GM19099 (cell line): ENCODE measurements around the gene ATP8B4.

Experiments used
- POLR2A ChIP-seq: IDR thresholded peaks from 3 replicates; pipeline ENCODE4 v1.6.1; 2011; ENCODE audit warnings: low read depth; ENCODE audit not compliant: insufficient read length; ENCODE audit errors: extremely low read depth

Gene ATP8B4

DNA sequence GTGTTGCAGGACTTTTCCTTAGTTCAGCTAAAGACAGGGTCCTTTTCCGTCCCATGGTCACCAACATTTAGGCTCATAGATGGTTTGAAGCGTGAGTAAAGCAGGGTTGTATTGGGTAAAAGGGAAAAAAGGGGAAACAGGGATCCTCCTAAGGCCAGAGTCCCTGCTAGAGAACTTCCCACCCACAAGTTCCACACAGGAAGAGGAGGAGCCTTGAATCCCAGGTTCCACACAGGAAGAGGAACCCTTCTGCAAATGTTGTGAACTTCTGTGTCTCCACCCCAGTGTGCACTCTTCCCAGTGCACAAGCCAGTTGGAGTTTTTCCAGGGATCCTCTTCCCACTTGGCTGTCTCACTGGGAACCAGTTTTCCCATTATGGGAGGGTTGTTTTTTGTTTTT is 27.6 kb upstream of the ATP8B4 start:
- no peak for TF ChIP-seq POLR2A

GRCh38 chr15:50145451-50145872 is 26.4 kb upstream of the ATP8B4 start:
- TF ChIP-seq POLR2A = no peak

GRCh38 chr15:50144341-50145120 is 25.5 kb upstream of the ATP8B4 start:
- TF ChIP-seq POLR2A = no peak

DNA sequence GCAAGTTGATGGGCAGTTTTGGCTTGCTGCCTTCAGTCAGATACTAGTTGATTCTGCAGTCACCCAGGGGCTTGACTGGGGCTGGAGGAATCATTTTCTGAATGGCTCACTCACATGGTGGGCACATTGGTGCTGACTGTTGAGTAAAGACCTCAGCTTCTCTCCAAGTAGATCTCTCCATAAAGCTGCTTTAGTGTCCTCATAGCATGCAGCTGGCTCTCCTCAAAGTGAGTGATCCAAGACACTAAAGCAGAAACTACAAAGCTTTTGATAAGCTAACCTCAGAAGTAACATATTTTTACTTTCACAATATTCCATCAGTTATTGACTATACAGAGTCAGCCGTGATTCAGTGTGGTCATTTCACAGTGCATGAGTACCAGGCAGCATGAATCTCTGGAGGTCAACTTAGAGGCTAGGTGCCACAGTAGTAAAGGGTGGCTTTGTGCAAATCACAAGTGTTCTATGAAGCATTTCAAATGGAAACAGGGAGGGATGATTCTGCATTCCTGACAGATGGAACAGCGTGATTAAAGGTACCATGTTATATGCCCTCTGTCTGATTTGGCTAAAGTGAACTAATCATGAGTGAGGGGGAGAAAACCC is 24.3 kb upstream of the ATP8B4 start:
- no peak for TF ChIP-seq POLR2A

DNA sequence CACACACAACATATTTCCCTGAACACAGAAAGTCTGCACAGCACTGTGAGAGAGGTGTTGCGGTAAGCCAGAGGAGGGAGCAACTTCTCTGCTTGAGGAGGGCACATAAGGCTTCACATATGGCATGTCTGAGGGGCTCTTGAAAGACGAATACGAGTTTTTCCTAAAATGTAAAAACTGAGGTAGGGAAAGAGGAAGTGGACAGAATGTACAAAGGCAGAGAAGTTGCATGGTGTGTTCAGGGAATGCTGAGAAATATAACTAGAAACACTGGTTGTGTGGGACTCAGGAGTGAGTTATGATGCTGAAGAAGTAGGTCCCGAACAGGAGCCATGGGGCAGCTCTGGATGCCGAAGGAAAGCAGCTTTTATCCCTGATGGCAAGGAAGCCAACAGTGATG is 22.8 kb upstream of the ATP8B4 start:
- no peak for TF ChIP-seq POLR2A

- no peak for TF ChIP-seq POLR2A
Observed at GRCh38 chr15:50140983-50141382, 21.9 kb upstream of the ATP8B4 start.

DNA sequence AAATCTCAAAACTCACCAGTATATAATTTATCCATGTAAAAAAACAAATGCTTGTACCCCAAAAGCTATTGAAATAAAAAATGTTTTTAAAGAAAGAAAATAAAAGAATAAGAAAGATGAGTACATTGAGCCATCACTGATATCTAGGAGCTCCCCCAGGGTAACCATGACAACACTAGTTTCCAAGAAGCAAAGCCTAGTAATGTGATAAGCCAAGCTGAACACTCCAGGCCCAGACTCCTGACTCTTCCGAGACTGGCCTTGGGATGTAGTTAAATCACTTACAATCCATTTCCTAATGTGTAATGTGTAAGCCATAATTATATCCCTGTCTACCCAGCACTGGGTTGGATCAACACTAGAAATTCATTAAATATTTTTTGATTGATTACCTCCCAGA is 21.1 kb upstream of the ATP8B4 start:
- TF ChIP-seq POLR2A = no peak

DNA sequence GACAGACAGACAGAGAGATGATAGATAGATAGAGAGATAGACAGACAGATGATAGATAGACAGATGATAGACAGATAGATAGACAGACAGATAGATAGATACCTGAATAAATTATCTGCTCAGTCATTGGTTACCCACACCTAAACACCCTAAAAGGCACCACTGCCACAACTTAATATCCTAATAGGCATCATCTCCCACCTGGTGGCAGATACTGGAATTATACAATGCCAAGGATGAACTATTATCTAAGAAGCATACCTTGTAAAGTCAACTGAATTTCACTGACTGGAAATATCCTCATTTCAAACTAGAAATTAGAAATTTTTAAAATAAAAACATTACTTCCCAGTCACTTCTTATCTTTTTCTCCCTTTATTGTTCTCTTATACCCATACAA is 19.4 kb upstream of the ATP8B4 start:
- no peak for TF ChIP-seq POLR2A

DNA sequence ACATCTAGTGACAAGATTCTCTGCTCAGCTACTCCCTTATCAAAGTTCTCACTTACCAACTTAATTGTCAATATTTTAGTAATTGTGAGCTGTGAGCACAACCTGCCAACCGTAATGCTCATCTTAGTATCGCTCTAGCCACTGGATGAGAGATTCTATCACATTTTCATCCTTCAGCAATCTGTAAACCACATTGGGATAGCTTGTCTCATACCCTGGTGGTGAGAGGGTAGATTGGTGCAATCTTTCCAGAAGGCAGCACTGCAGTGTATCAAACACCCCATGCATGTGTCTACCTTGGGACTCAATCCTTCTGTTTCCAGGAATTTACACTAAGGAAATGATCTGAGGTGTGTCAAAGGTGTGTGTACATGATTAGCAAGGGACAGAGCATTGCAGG is 18.9 kb upstream of the ATP8B4 start:
- no peak for TF ChIP-seq POLR2A

- no peak for TF ChIP-seq POLR2A
Observed at GRCh38 chr15:50137330-50137761, 18.3 kb upstream of the ATP8B4 start.

- TF ChIP-seq POLR2A = no peak
Observed at GRCh38 chr15:50135031-50135551, 16.1 kb upstream of the ATP8B4 start.

GRCh38 chr15:50134524-50135024 is 15.5 kb upstream of the ATP8B4 start:
- no peak for TF ChIP-seq POLR2A

- no peak for TF ChIP-seq POLR2A
Observed at GRCh38 chr15:50131617-50132016, 12.6 kb upstream of the ATP8B4 start.

GRCh38 chr15:50128266-50128665 is 9.2 kb upstream of the ATP8B4 start:
- TF ChIP-seq POLR2A = no peak

DNA sequence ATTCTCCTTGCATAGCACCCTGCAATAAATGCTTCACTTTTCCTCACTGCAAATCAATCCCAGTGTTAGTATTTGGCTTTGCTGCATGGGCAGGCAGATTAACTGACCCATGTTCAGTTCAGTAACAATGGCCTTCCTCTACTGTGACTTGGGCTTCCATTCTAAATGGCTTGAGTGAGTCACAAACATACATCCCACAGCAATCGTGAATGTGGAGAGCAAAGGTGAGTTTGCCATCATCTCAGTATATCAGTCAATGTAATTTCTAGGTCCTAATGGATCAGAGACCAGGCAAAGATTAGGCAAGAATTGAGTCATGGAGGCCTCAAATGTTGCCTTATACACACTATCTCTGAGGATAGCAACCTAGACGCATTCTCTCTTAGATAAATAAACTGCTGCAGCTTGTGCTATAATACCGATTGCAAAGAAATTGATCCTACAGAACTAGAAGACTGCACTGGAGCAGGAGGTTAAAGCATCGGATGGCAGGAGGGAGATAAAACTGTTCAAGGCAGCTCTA is 8.3 kb upstream of the ATP8B4 start:
- no peak for TF ChIP-seq POLR2A

DNA sequence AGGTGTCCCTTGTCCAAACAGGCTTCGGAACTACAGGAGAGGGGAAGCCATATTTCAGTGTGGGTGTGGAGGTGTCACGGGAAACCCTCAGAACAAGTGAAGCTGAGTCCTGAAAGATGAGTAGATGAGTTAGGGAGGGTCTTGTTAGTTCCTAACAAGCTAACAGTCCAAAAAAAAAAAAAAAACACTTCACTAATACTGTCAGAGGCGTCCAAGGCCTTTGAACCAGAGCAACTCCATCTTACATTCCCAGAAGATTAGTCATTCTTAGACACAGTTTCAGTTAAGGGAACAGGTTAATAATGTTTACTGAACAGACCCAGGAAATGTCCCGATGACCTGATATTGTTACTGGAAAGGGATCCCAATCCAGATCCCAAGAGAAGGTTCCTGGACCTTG is 7.0 kb upstream of the ATP8B4 start:
- TF ChIP-seq POLR2A = no peak

GRCh38 chr15:50124631-50125030 is 5.6 kb upstream of the ATP8B4 start:
- no peak for TF ChIP-seq POLR2A
